Thymus (tissue), 14 donors: ENCODE data around the gene MRAS. TPM values are rescaled to one million over a fixed set of nuclear protein-coding genes. Genes with fewer than 3 reads are reported as not detected.

Experiments used
- DNase-seq, 9 donors: peaks; one replicate each; pipeline ENCODE4 v3.0.0-alpha.2; 2013; ENCODE audit warnings: low spot score in 9 of 9, low read depth in 6 of 9, missing footprints in 1 of 9
- H3K27ac ChIP-seq, 2 donors: one replicate each; pipeline ENCODE4 v1.5.1; 2013; ENCODE audit warnings: control low read depth in 1 of 2, low read depth in 1 of 2, low read length in 1 of 2, mild to moderate bottlenecking in 1 of 2, moderate library complexity in 1 of 2
- H3K27me3 ChIP-seq, 2 donors: one replicate each; pipeline ENCODE4 v1.5.1; 2013; ENCODE audit warnings: low read length in 1 of 2; ENCODE audit not compliant: control insufficient read depth in 2 of 2, insufficient read depth in 1 of 2
- H3K36me3 ChIP-seq, 2 donors: one replicate each; pipeline ENCODE4 v1.5.1; 2013; ENCODE audit warnings: low read length in 1 of 2, mild to moderate bottlenecking in 1 of 2, moderate library complexity in 1 of 2; ENCODE audit not compliant: control insufficient read depth in 2 of 2, insufficient read depth in 2 of 2
- H3K4me1 ChIP-seq, 2 donors: one replicate each; pipeline ENCODE4 v1.5.1; 2013; ENCODE audit warnings: low read length in 2 of 2; ENCODE audit not compliant: control insufficient read depth in 2 of 2, insufficient read depth in 2 of 2
- H3K4me3 ChIP-seq, 2 donors: one replicate each; pipeline ENCODE4 v1.5.1; 2013; ENCODE audit warnings: low read length in 2 of 2, control low read depth in 1 of 2, mild to moderate bottlenecking in 1 of 2
- H3K9me3 ChIP-seq, 2 donors: one replicate each; pipeline ENCODE4 v1.5.1; 2013; ENCODE audit warnings: low read length in 1 of 2, mild to moderate bottlenecking in 1 of 2; ENCODE audit not compliant: control insufficient read depth in 2 of 2, insufficient read depth in 1 of 2
- WGBS: extraction: QIAGEN DNeasy Blood & Tissue Kit; methylation state at CpG from one replicate; pipeline ENCODE4 v1.1.7; 2013; 5-methylcytosine and 5-hydroxymethylcytosine counted together
- long read RNA-seq, 10 donors: transcript quantifications; one replicate each; lab custom pipeline, GENCODE V29; 2026
- polyA plus RNA-seq: library from polyadenylated mRNA; stranded (reverse); fragments of 200-250 nt; gene quantifications from one replicate; pipeline ENCODE4 v1.2.3, GENCODE V29; 2013
- total RNA-seq: library from RNA; stranded (reverse); fragments of 120-200 nt; gene quantifications from one replicate; pipeline ENCODE4 v1.2.4, GENCODE V29; 2013
- donor health status: healthy.

The MRAS gene
- 4.7 TPM for total RNA-seq
- polyA plus RNA-seq = 11.7 TPM
- long read RNA-seq, donor 1 = 0 reads
- long read RNA-seq, donor 2, partial matches to known transcripts = 0 of 5 reads
- long read RNA-seq, donor 2, other reads (novel, unspliced or antisense) = 0 of 5 reads
- long read RNA-seq, donor 3, partial matches to known transcripts = 0 of 1 reads
- long read RNA-seq, donor 3, other reads (novel, unspliced or antisense) = 0 of 1 reads
- long read RNA-seq, donor 4, partial matches to known transcripts = 0 of 1 reads
- long read RNA-seq, donor 4, other reads (novel, unspliced or antisense) = 0 of 1 reads
- long read RNA-seq, donor 5, partial matches to known transcripts = 6 of 8 reads
- long read RNA-seq, donor 5, other reads (novel, unspliced or antisense) = 0 of 8 reads
- long read RNA-seq, donor 6 = 0 reads
- long read RNA-seq, donor 7 = 0 reads
- long read RNA-seq, donor 8, partial matches to known transcripts = 0 of 1 reads
- long read RNA-seq, donor 8, other reads (novel, unspliced or antisense) = 0 of 1 reads
- long read RNA-seq, donor 9 = 0 reads
- long read RNA-seq, donor 10, partial matches to known transcripts = 0 of 1 reads
- long read RNA-seq, donor 10, other reads (novel, unspliced or antisense) = 0 of 1 reads

DNA sequence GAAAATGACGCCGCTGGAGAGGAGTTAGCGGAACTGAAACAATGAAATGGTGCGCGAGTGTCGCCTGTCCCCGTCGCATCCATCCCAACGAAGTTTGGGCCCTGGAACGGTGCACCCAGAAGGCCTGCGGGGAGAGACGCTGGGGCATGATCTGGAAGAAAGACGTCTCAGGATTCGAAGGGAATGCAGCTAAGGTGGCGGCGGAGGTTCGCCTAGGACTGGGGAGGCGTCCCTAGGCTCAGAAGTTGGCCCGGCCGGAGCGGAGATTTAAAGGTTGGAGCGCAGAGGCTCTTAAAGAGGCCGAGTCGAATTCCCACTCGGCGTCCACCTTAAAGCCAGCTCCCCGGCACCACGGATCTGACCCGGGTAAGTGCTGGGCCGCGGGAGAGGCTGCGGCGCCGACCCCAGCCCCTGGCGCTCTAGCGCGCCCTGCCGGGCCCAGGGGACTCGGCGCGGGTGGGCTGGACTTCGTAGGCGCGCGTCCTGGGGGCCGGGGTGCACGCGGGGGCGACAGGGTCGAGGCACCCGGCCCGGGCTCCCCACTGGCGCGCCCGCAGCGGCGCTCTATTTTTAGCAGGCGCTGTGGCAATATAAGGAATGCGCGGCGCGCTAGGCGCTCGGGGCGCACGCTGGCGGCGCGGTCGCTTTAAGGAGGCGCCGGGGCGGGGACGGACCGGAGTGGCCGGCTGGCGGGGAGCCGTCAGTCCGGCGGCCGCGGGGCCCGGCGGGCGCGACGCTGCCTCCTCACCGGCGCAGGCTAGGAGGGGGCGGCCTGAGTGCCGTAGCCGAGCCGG lies at the start of gene MRAS:
Gene MRAS (plus strand): TSS at position 620 of the 794 bp plus-strand sequence. CDS start 24,305 bp downstream, outside the sequence.
- DNase-seq = peak in 1 of 9 donors; percentile 15
- no peaks in the 10 kb centered on the region for H3K9me3 ChIP-seq
- H3K4me1 ChIP-seq = no peaks in the 10 kb centered on the region
- H3K36me3 ChIP-seq = no peaks in the 10 kb centered on the region
- under 1% methylated on average over 93 of the region's 93 CpGs for WGBS
- peak within 1 kb of the TSS in 1 of 2 donors; percentile 79 for H3K27ac ChIP-seq
- H3K27me3 ChIP-seq = peaks cover 36 to 69% of the 10 kb centered on the region in 2 donors
- peak within 1 kb of the TSS; percentile 24 to 47 for H3K4me3 ChIP-seq

DNA sequence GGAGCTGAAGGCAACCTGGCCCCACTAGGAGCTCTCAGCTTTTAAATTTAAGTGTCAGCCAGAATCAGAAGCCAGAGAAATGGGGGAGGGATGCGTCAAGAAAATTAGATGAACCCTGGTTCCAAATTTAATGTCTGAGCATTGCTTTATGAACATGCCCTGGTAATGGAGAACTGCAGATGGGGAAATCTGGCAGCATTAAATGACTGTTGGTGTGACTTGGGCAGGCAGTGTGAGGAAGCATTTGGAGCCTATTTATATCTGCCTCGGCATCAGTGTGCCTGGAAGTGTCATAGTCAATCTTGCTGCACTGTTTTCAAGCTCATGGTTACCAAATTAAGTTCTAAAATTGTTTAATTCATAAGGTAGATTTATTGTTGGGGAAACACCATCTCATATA lies 47.7 kb upstream of the MRAS start:
- no peak overlapping the region for H3K27ac ChIP-seq
- 88% methylated on average over 2 of the region's 2 CpGs for WGBS
- no peaks in the 10 kb centered on the region for H3K27me3 ChIP-seq
- no peak overlapping the region for H3K4me3 ChIP-seq
- no peaks in the 10 kb centered on the region for H3K4me1 ChIP-seq
- H3K36me3 ChIP-seq = peaks cover 20 to 24% of the 10 kb centered on the region in 2 donors
- H3K9me3 ChIP-seq = no peaks in the 10 kb centered on the region
- no peak for DNase-seq

DNA sequence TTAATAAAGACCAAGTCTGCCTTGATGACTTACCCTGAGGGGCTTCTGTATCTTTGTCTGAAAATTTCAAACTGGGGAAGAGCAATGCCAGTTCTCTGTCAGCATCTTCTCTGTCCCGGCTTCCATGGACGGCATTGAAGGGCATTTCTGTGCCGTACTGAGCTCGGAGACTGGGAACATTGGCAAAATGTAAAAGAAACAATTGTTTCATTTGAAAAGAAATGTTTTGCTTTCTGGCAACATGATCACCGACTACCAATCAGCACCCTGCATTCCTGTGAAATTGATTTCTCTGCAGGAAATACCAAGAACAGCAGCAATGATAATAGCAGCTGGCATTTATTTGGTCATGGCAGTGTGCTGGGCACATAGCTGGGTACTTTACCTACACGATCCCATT lies 44.9 kb upstream of the MRAS start:
- Histone ChIP-seq H3K27me3 (no peaks in the 10 kb centered on the region), H3K27ac (no peak overlapping the region), H3K4me3 (no peak overlapping the region), H3K9me3 (no peaks in the 10 kb centered on the region), H3K4me1 (no peaks in the 10 kb centered on the region), H3K36me3 (peaks cover 3 to 9% of the 10 kb centered on the region in 2 donors)
- 97% methylated on average over 6 of the region's 6 CpGs for WGBS
- no peak for DNase-seq

DNA sequence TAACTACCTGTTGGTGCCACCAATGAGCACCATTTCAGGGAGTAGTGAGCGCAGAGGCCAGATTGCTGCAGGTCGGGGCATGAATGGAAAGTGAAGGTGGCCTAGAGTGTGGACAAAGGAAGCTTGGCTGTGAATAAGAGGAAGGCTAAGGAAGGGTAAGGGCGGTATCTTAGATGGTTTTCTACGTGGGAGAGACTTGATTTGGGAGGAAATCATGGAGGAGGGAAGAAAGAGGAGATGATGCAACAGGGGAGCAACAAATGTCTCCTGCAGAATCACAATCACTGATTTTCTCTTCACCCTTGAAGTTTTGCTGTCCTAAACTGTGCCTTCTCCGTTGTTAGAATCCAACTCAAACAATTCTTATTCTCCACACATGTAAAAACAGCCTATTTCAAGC lies 40.5 kb upstream of the MRAS start:
- Histone ChIP-seq H3K27me3 (no peaks in the 10 kb centered on the region), H3K36me3 (no peaks in the 10 kb centered on the region), H3K27ac (no peak overlapping the region), H3K4me3 (no peak overlapping the region), H3K4me1 (no peaks in the 10 kb centered on the region), H3K9me3 (peaks cover 0 to 11% of the 10 kb centered on the region in 2 donors)
- DNase-seq = no peak
- WGBS = 91% methylated on average over 5 of the region's 5 CpGs

DNA sequence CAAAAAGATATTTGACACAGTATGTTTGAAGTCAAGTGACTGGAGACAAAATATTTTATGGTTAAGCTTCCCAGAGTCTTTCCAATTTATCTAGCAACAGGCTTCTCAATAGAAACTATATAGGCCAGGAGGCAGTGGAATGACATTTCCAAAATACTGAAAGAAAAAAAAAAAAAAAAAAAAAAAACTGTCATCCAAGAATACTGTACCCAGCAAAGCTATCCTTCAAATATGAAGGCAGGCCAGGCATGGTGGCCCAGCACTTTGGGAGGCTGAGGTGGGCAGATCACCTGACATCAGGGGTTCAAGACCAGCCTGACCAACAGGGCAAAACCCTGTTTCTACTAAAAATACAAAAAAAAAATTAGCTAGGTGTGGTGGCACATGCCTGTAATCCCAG lies 39.6 kb upstream of the MRAS start:
- Histone ChIP-seq H3K36me3 (no peaks in the 10 kb centered on the region), H3K27me3 (no peaks in the 10 kb centered on the region), H3K9me3 (peaks cover 0 to 11% of the 10 kb centered on the region in 2 donors), H3K4me1 (no peaks in the 10 kb centered on the region), H3K27ac (no peak overlapping the region), H3K4me3 (no peak overlapping the region)
- no peak for DNase-seq

DNA sequence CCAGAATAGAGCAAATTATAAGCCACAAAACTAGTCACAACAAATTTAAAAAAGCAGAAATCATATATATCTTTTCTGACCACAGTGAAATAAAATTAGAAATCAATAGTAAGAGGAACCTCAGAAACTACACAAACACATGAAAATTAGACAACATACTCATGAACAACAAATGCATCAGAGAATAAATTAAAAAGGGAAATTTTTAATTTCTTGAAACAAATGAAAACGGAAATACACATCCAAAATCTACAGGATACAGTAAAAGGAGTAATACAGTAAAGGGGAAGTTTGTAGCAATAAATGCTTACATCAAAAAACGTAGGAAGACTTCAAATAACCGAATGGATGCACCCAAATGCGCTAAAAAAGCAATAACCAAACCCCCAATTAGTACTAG lies 37.9 kb upstream of the MRAS start:
- WGBS = 92% methylated on average over 4 of the region's 4 CpGs
- Histone ChIP-seq H3K27me3 (no peaks in the 10 kb centered on the region), H3K9me3 (peaks cover 0 to 11% of the 10 kb centered on the region in 2 donors), H3K36me3 (no peaks in the 10 kb centered on the region), H3K4me3 (no peak overlapping the region), H3K4me1 (no peaks in the 10 kb centered on the region), H3K27ac (no peak overlapping the region)
- DNase-seq = no peak

DNA sequence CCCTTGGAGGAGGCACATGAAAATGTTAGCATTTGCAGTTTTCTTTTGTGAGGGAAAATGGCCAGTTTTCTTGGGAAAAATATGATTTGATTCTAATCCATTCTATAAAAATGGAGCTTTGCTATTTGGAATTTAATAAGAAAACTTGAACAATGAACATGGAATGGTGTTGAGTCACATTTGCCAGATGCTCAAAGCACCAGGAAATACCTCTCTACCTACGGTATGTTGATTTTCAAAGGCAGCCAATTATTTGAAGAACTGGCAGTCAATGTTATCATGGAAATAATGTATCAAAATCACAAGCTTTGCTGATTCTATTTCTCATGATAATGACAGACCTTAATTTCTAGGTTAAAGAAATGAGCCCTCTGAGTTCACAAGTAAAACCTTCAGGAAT lies 33.6 kb upstream of the MRAS start:
- Histone ChIP-seq H3K4me1 (no peaks in the 10 kb centered on the region), H3K27ac (no peak overlapping the region), H3K4me3 (no peak overlapping the region), H3K36me3 (no peaks in the 10 kb centered on the region), H3K9me3 (peaks cover 0 to under 1% of the 10 kb centered on the region in 2 donors), H3K27me3 (no peaks in the 10 kb centered on the region)
- no peak for DNase-seq
- 91% methylated on average over 1 of the region's 1 CpG for WGBS

DNA sequence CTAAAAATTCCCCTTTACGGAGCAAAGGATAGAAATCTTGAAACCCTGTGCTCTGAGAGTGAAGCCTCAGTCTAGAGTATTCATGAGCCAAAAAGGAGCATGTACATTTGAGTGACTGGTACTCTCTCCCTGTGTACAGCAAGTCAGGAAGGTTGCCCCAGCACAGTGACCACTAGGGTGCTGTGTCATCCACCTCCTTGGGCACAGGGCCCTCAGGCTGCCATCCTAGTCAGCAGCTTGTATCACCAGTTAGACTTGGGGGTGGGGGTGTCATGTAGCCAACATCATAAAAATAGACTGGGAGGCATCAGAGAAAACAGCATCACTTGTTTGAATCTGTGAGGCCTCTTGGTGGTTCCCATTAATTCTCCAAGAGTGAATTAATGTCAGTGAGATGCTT lies 30.7 kb upstream of the MRAS start:
- no peak overlapping the region for H3K27ac ChIP-seq
- no peak overlapping the region for H3K4me3 ChIP-seq
- H3K27me3 ChIP-seq = no peaks in the 10 kb centered on the region
- DNase-seq = no peak
- 99% methylated on average over 1 of the region's 1 CpG for WGBS
- no peaks in the 10 kb centered on the region for H3K36me3 ChIP-seq
- no peaks in the 10 kb centered on the region for H3K9me3 ChIP-seq
- peaks cover 0 to 6% of the 10 kb centered on the region in 2 donors for H3K4me1 ChIP-seq

DNA sequence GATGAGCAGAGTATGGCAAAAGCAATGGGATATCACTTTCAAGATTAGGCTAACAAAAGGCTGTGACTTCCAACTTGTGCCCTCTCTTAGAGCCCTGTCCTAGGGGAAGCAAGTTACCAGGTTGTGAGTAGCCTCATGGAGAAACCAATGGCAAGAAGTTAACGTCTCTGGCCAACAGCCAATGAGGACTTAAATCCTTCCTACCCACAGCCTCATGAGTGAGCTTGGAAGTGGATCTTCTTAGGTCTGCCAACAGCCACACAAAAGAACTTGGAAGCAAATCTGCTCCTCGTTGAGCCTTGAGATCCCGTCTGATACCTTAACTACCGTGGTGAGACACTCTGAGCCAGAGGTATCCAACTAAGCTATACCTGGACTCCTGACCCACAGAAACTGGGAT lies 24.4 kb upstream of the MRAS start:
- no peaks in the 10 kb centered on the region for H3K27me3 ChIP-seq

More for the DNA sequence above, 24.4 kb upstream of the MRAS start:
- no peaks in the 10 kb centered on the region for H3K36me3 ChIP-seq
- no peak overlapping the region for H3K4me3 ChIP-seq
- no peak for DNase-seq
- WGBS = 94% methylated on average over 4 of the region's 4 CpGs
- H3K4me1 ChIP-seq = peaks cover 0 to 14% of the 10 kb centered on the region in 2 donors
- no peaks in the 10 kb centered on the region for H3K9me3 ChIP-seq
- H3K27ac ChIP-seq = no peak overlapping the region
